ENCODE data around the gene CPB2.

GRCh38 chr13:46086985-46087384 is 17.8 kb downstream of the CPB2 start:
- TF ChIP-seq GLIS3 (CRISPR knock-in tag; IDR thresholded peaks at IDR 0.05) (no peak), ZFP30 (CRISPR knock-in tag; IDR thresholded peaks at IDR 0.05) (no peak), TSHZ2 (CRISPR knock-in tag; IDR thresholded peaks at IDR 0.05) (no peak), ZFP3 (CRISPR knock-in tag; IDR thresholded peaks at IDR 0.05) (no peak)
